Naive B cell (primary cell): Measurements from ENCODE around the gene RSU1. TPM values are rescaled to one million over a fixed set of nuclear protein-coding genes. Genes with fewer than 3 reads are reported as not detected.
"Not testable (repeated sequence)": the region's sequence is repeated elsewhere in the genome, so short reads cannot be mapped to it uniquely, and the experiment has no call there.

Experiments
- ATAC-seq, 2 donors: fragments of 150-1000 bp; cut with Tn5 transposase; 2 replicates each; pipeline ENCODE4 v1.10.0; 2021; ENCODE audit warnings: low read depth in 2 of 2, mild to moderate bottlenecking in 2 of 2, moderate library complexity in 2 of 2
- DNase-seq: peaks from one replicate; pipeline ENCODE4 v3.0.0; 2022
- H3K27ac Mint-ChIP-seq, 6 donors: one replicate each; pipeline ENCODE4 v1.8.0; 2020 to 2022; ENCODE audit warnings: mild to moderate bottlenecking in 6 of 6, mixed read lengths in 6 of 6, moderate library complexity in 5 of 6, inconsistent platforms in 2 of 6
- H3K27me3 Mint-ChIP-seq, 3 donors: one replicate each; pipeline ENCODE4 v1.8.0; 2021 to 2022; ENCODE audit warnings: mixed read lengths in 3 of 3, mild to moderate bottlenecking in 1 of 3
- H3K36me3 Mint-ChIP-seq, 2 donors: one replicate each; pipeline ENCODE4 v1.8.0; 2020 to 2022; ENCODE audit warnings: mixed read lengths in 2 of 2, inconsistent platforms in 1 of 2, mild to moderate bottlenecking in 1 of 2
- H3K4me1 Mint-ChIP-seq, 3 donors: one replicate each; pipeline ENCODE4 v1.8.0; 2020 to 2022; ENCODE audit warnings: mixed read lengths in 3 of 3, inconsistent platforms in 1 of 3, mild to moderate bottlenecking in 1 of 3, moderate library complexity in 1 of 3
- H3K4me3 Mint-ChIP-seq, 8 donors: one replicate each; pipeline ENCODE4 v1.8.0; 2020 to 2022; ENCODE audit warnings: mild to moderate bottlenecking in 8 of 8, mixed read lengths in 8 of 8, moderate library complexity in 8 of 8, inconsistent platforms in 2 of 8
- H3K9me3 Mint-ChIP-seq, 7 donors: one replicate each; pipeline ENCODE4 v1.8.0; 2020 to 2022; ENCODE audit warnings: mixed read lengths in 7 of 7, mild to moderate bottlenecking in 5 of 7, inconsistent platforms in 2 of 7, moderate library complexity in 1 of 7
- polyA plus RNA-seq, 6 donors: library from polyadenylated mRNA; unstranded; fragments of 300-500 nt; fragmentation: Illumina TruSeq; gene quantifications; one replicate each; pipeline ENCODE4 v1.2.3, GENCODE V29; 2021; ENCODE audit warnings: low read depth in 6 of 6

RSU1 gene
- polyA plus RNA-seq, 6 donors from 2014 or later, result 86.6 to 125 (median 104) TPM

GRCh38 chr10:16845248-16845647 lies 28.0 kb upstream of the RSU1 start:
- H3K36me3 Mint-ChIP-seq, result no peaks in the 10 kb centered on the region
- peaks cover 0 to 12% (median 0%) of the 10 kb centered on the region in 3 donors for H3K27me3 Mint-ChIP-seq
- no peaks in the 10 kb centered on the region for H3K9me3 Mint-ChIP-seq
- DNase-seq (no peak), ATAC-seq (no peak)
- H3K4me1 Mint-ChIP-seq, result no peaks in the 10 kb centered on the region
- no peak overlapping the region for H3K27ac Mint-ChIP-seq
- H3K4me3 Mint-ChIP-seq, result no peak overlapping the region

- Mint-ChIP-seq H3K4me1 (no peaks in the 10 kb centered on the region), H3K36me3 (no peaks in the 10 kb centered on the region), H3K4me3 (no peak overlapping the region), H3K27me3 (peaks cover 0 to 12% (median 0%) of the 10 kb centered on the region in 3 donors), H3K9me3 (no peaks in the 10 kb centered on the region), H3K27ac (peak overlapping the region in 1 of 6 donors; percentile 5)
- peak; percentile 44 for DNase-seq
- peak; percentile 37 to 56 for ATAC-seq
Measured at GRCh38 chr10:16843252-16843870, 26.1 kb upstream of the RSU1 start.

- Mint-ChIP-seq H3K27me3 (peaks cover 0 to 4% (median 0%) of the 10 kb centered on the region in 3 donors), H3K4me1 (no peaks in the 10 kb centered on the region), H3K27ac (peak overlapping the region in 1 of 6 donors; percentile 54), H3K4me3 (no peak overlapping the region), H3K9me3 (no peaks in the 10 kb centered on the region), H3K36me3 (no peaks in the 10 kb centered on the region)
- ATAC-seq (no peak), DNase-seq (no peak)
Measured at GRCh38 chr10:16835228-16835627, 18.0 kb upstream of the RSU1 start.

- Mint-ChIP-seq H3K27me3 (peaks cover 0 to 4% (median 0%) of the 10 kb centered on the region in 3 donors), H3K9me3 (no peaks in the 10 kb centered on the region), H3K27ac (no peak overlapping the region), H3K4me3 (no peak overlapping the region), H3K4me1 (peaks cover 0 to 5% (median 4%) of the 10 kb centered on the region in 3 donors), H3K36me3 (no peaks in the 10 kb centered on the region)
- no peak for DNase-seq
- no peak for ATAC-seq
Measured at GRCh38 chr10:16832351-16833080, 15.3 kb upstream of the RSU1 start.

- DNase-seq, result no peak
- H3K27ac Mint-ChIP-seq, result peak overlapping the region in 1 of 6 donors; percentile 46
- H3K27me3 Mint-ChIP-seq, result peaks cover 0 to 4% (median 0%) of the 10 kb centered on the region in 3 donors
- ATAC-seq, result no peak
- H3K36me3 Mint-ChIP-seq, result no peaks in the 10 kb centered on the region
- peaks cover 0 to 5% (median 4%) of the 10 kb centered on the region in 3 donors for H3K4me1 Mint-ChIP-seq
- no peaks in the 10 kb centered on the region for H3K9me3 Mint-ChIP-seq
- H3K4me3 Mint-ChIP-seq, result peak overlapping the region in 1 of 8 donors; percentile 42
Measured at GRCh38 chr10:16828701-16829175, 11.5 kb upstream of the RSU1 start.

- peaks cover 0 to 6% (median 3%) of the 10 kb centered on the region in 7 donors for H3K9me3 Mint-ChIP-seq
- peak; percentile 77 for ATAC-seq
- H3K4me3 Mint-ChIP-seq, result no peak overlapping the region
- H3K4me1 Mint-ChIP-seq, result peaks cover 0 to 5% (median 4%) of the 10 kb centered on the region in 3 donors
- peaks cover 4 to 5% of the 10 kb centered on the region in 2 donors for H3K36me3 Mint-ChIP-seq
- peak overlapping the region in 1 of 6 donors; percentile 70 for H3K27ac Mint-ChIP-seq
- H3K27me3 Mint-ChIP-seq, result peaks cover 0 to 4% (median 0%) of the 10 kb centered on the region in 3 donors
- peak; percentile 56 for DNase-seq
Measured at GRCh38 chr10:16828114-16828568, 10.9 kb upstream of the RSU1 start.

GRCh38 chr10:16827474-16827873 lies 10.2 kb upstream of the RSU1 start:
- H3K4me3 Mint-ChIP-seq, H3K4me1 Mint-ChIP-seq, DNase-seq, H3K27me3 Mint-ChIP-seq, ATAC-seq: not testable (repeated sequence)
- Mint-ChIP-seq H3K36me3 (peaks cover 6 to 12% of the 10 kb centered on the region in 2 donors), H3K27ac (peak overlapping the region in 1 of 6 donors; percentile 41), H3K9me3 (peaks cover 4 to 12% (median 8%) of the 10 kb centered on the region in 7 donors)

GRCh38 chr10:16822726-16823360 lies 5.6 kb upstream of the RSU1 start:
- peaks cover 0 to 9% (median 3%) of the 10 kb centered on the region in 3 donors for H3K4me1 Mint-ChIP-seq
- H3K9me3 Mint-ChIP-seq, result peaks cover 6 to 28% (median 19%) of the 10 kb centered on the region in 7 donors
- DNase-seq (no peak), ATAC-seq (no peak)
- peaks cover 15 to 21% of the 10 kb centered on the region in 2 donors for H3K36me3 Mint-ChIP-seq
- peaks cover 0 to 25% (median 4%) of the 10 kb centered on the region in 3 donors for H3K27me3 Mint-ChIP-seq
- peak overlapping the region in 1 of 8 donors; percentile 4 for H3K4me3 Mint-ChIP-seq
- H3K27ac Mint-ChIP-seq, result no peak overlapping the region

- peaks cover 0 to 25% (median 4%) of the 10 kb centered on the region in 3 donors for H3K27me3 Mint-ChIP-seq
- no peak overlapping the region for H3K4me3 Mint-ChIP-seq
- no peak overlapping the region for H3K27ac Mint-ChIP-seq
- DNase-seq, result no peak
- H3K36me3 Mint-ChIP-seq, result peaks cover 15 to 21% of the 10 kb centered on the region in 2 donors
- H3K9me3 Mint-ChIP-seq, result peaks cover 6 to 28% (median 19%) of the 10 kb centered on the region in 7 donors
- H3K4me1 Mint-ChIP-seq, result peaks cover 3 to 10% (median 6%) of the 10 kb centered on the region in 3 donors
- no peak for ATAC-seq
Measured at GRCh38 chr10:16822027-16822426, 4.8 kb upstream of the RSU1 start.

- Mint-ChIP-seq H3K4me1 (peaks cover 16 to 25% (median 19%) of the 10 kb centered on the region in 3 donors), H3K27ac (no peak overlapping the region), H3K4me3 (peak overlapping the region in 1 of 8 donors; percentile 87), H3K27me3 (peaks cover 0 to 25% (median 4%) of the 10 kb centered on the region in 3 donors), H3K36me3 (peaks cover 16 to 21% of the 10 kb centered on the region in 2 donors), H3K9me3 (peaks cover 6 to 28% (median 19%) of the 10 kb centered on the region in 7 donors)
- DNase-seq (no peak), ATAC-seq (no peak)
Measured at GRCh38 chr10:16820421-16820820, 3.2 kb upstream of the RSU1 start.

GRCh38 chr10:16820018-16820417 lies 2.8 kb upstream of the RSU1 start:
- Mint-ChIP-seq H3K9me3 (peaks cover 6 to 28% (median 19%) of the 10 kb centered on the region in 7 donors), H3K36me3 (peaks cover 20 to 21% of the 10 kb centered on the region in 2 donors), H3K27ac (no peak overlapping the region), H3K4me3 (peak overlapping the region in 1 of 8 donors; percentile 87), H3K4me1 (peaks cover 20 to 29% (median 23%) of the 10 kb centered on the region in 3 donors), H3K27me3 (peaks cover 0 to 25% (median 4%) of the 10 kb centered on the region in 3 donors)
- ATAC-seq, result no peak
- no peak for DNase-seq

- Mint-ChIP-seq H3K4me3 (peak overlapping the region in 7 of 8 donors; percentile 7 to 87 (median 44)), H3K27me3 (peaks cover 0 to 25% (median 4%) of the 10 kb centered on the region in 3 donors), H3K9me3 (peaks cover 6 to 28% (median 19%) of the 10 kb centered on the region in 7 donors), H3K27ac (no peak overlapping the region), H3K4me1 (peaks cover 22 to 33% (median 25%) of the 10 kb centered on the region in 3 donors), H3K36me3 (peaks cover 21 to 22% of the 10 kb centered on the region in 2 donors)
- no peak for DNase-seq
- no peak for ATAC-seq
Measured at GRCh38 chr10:16819436-16819835, 2.2 kb upstream of the RSU1 start.

GRCh38 chr10:16819026-16819425 lies 1.8 kb upstream of the RSU1 start:
- H3K27ac Mint-ChIP-seq, result no peak overlapping the region
- peaks cover 6 to 28% (median 19%) of the 10 kb centered on the region in 7 donors for H3K9me3 Mint-ChIP-seq
- H3K27me3 Mint-ChIP-seq, result peaks cover 0 to 25% (median 4%) of the 10 kb centered on the region in 3 donors
- ATAC-seq (no peak), DNase-seq (no peak)
- H3K4me1 Mint-ChIP-seq, result peaks cover 22 to 35% (median 25%) of the 10 kb centered on the region in 3 donors
- peak overlapping the region in 6 of 8 donors; percentile 7 to 97 (median 66) for H3K4me3 Mint-ChIP-seq
- peaks cover 21 to 22% of the 10 kb centered on the region in 2 donors for H3K36me3 Mint-ChIP-seq
